K562 (cell line): ENCODE data around the gene ANO1. TPM values are rescaled to one million over a fixed set of nuclear protein-coding genes. Genes with fewer than 3 reads are reported as not detected.
A peak's percentile ranks its signal among the peaks of the same experiment; 100 is the strongest.

Source experiments
- EGR1 ChIP-seq: fragments of 450-650 bp; conservative IDR thresholded peaks from 2 replicates; pipeline ENCODE4 v1.6.1; 2017; ENCODE audit warnings: mild to moderate bottlenecking
- EHMT2 ChIP-seq: fragments of 450-650 bp; IDR thresholded peaks from 2 replicates; pipeline ENCODE4 v1.6.1; 2018; ENCODE audit warnings: antibody characterized with exemption
- ETV1 ChIP-seq: fragments of 450-650 bp; conservative IDR thresholded peaks from 2 replicates; pipeline ENCODE4 v1.6.1; 2016; ENCODE audit warnings: missing genetic modification characterization, control low read depth, low read depth, missing compliant biosample characterization
- FOXA1 ChIP-seq: fragments of 450-650 bp; IDR thresholded peaks from 2 replicates; pipeline ENCODE4 v1.6.1; 2016; ENCODE audit warnings: mild to moderate bottlenecking, borderline replicate concordance
- ILK ChIP-seq: fragments of 450-650 bp; IDR thresholded peaks from 2 replicates; pipeline ENCODE4 v1.6.1; 2016; ENCODE audit warnings: missing genetic modification characterization, low read depth, mild to moderate bottlenecking, missing compliant biosample characterization, moderate library complexity, borderline replicate concordance
- MCM5 ChIP-seq: fragments of 450-650 bp; IDR thresholded peaks from 2 replicates; pipeline ENCODE4 v1.6.1; 2016; ENCODE audit warnings: low read depth
- NFATC3 ChIP-seq: fragments of 450-650 bp; IDR thresholded peaks from 2 replicates; pipeline ENCODE4 v1.6.1; 2017; ENCODE audit warnings: mild to moderate bottlenecking
- RBFOX2 ChIP-seq: fragments of 200-400 bp; formaldehyde crosslinking; IDR thresholded peaks from 2 replicates; pipeline ENCODE4 v1.6.1; 2017; ENCODE audit warnings: low read depth, mild to moderate bottlenecking, low read length, moderate library complexity
- RFX5 ChIP-seq: IDR thresholded peaks from 2 replicates; pipeline ENCODE4 v1.6.1; 2011; ENCODE audit warnings: low read depth, mild to moderate bottlenecking, improper control_type of control experiment, low read length
- ZNF583 ChIP-seq: fragments of 250-450 bp; sonication (Bioruptor Pico); IDR thresholded peaks from 2 replicates; pipeline ENCODE4 v1.4.0; 2020
- ZNF589 ChIP-seq: fragments of 200-800 bp; sonication (Bioruptor generic); IDR thresholded peaks from 2 replicates; pipeline ENCODE4 v1.6.1; 2016; ENCODE audit warnings: low read depth, missing genetic modification characterization, missing compliant biosample characterization
- ZNF668 ChIP-seq: fragments of 250-450 bp; sonication (Bioruptor Pico); IDR thresholded peaks from 2 replicates; pipeline ENCODE4 v1.8.0; 2022; ENCODE audit warnings: mild to moderate bottlenecking, inconsistent platforms
- polyA plus RNA-seq, 8 experiments: library from polyadenylated mRNA; depleted of rRNA in 4 of 8; stranded (reverse) in 5 of 8; unstranded in 3 of 8; fragments of >200 nt; fragmentation: Nextera tagmentation in 2 of 8; fragmentation: Illumina TruSeq in 1 of 8; extraction: Ambion mirVana in 2 of 8; extraction: Trizol in 1 of 8; gene quantifications; 2 replicates each; pipeline versions ENCODE4 v1.2.1 to v1.2.3, GENCODE V29; 2011 to 2014; ENCODE audit warnings: inconsistent platforms in 1 of 8, missing spikeins in 1 of 8
- total RNA-seq, 7 experiments: library from RNA; depleted of rRNA in 6 of 7; stranded (reverse); fragments of >200 nt in 6 of 7; fragmentation: Illumina TruSeq in 2 of 7; extraction: Trizol in 2 of 7; gene quantifications; 2 replicates each; pipeline versions ENCODE4 v1.2.1 to v1.2.3, GENCODE V29; 2011 to 2021; ENCODE audit warnings: low replicate concordance in 1 of 7
- TF ChIP-seq, protein P1 (sequence below): fragments of 250-450 bp; sonication (Bioruptor Pico); IDR thresholded peaks from 2 replicates; pipeline ENCODE4 v1.8.0; 2021; ENCODE audit warnings: mild to moderate bottlenecking, moderate library complexity
- TF ChIP-seq, protein P2 (sequence below): fragments of 250-450 bp; sonication (Bioruptor Pico); IDR thresholded peaks from 2 replicates; pipeline ENCODE4 v1.4.0; 2020
- TF ChIP-seq, protein P3 (sequence below): fragments of 250-450 bp; sonication (Bioruptor Pico); IDR thresholded peaks from 2 replicates; pipeline ENCODE4 v1.5.0; 2021
- TF ChIP-seq, protein P4 (sequence below): sonication (generic); formaldehyde crosslinking; IDR thresholded peaks from 2 replicates; pipeline ENCODE4 v1.8.1; 2023; ENCODE audit warnings: mild to moderate bottlenecking, missing genetic modification reagents
- TF ChIP-seq, protein P5 (sequence below): sonication (generic); formaldehyde crosslinking; IDR thresholded peaks from 2 replicates; pipeline ENCODE4 v1.8.0; 2022; ENCODE audit warnings: mild to moderate bottlenecking, missing genetic modification reagents
- TF ChIP-seq, protein P6 (sequence below): sonication (generic); formaldehyde crosslinking; IDR thresholded peaks from 2 replicates; pipeline ENCODE4 v1.9.0; 2022; ENCODE audit warnings: mild to moderate bottlenecking, missing genetic modification reagents

ANO1 gene
- total and polyA plus RNA-seq, 9 of the 15 experiments (the other 6 are each of a cell fraction or from before 2014, with no cell fraction given), result not detected

DNA sequence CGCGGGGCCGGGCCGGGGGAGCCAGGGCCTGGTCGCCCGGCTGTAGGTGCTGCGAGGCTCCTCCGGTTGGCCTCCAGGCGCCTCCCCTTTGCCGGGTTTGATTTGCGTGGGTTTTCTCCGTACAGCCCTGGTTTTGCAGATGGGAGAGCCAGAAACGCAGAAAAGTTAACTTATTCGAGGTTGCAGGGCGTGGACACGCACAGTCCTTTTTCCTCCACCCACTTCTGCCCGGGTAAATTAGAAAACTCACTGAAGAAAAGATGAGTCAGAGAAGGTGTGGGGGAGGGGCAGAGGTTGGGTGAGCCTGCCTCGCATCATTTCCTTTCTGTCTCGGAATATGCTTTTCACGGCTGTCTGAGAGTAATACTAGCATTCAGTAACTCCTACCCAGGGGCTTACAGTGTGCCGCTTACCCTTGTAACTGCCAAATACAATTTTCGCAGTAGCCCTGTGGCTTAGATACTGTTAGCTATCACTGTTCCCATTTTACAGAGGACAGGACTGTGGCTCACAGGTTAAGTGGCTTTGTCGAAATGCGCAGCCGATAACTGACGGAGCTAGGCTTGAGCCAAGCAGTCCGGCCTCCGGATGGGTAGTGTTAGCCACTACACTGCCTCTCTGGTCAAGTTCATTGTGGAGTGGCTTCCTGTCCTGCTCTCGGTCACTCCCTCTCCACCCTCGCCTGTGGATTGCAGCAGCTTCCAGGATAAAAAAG is 125.8 kb downstream of the ANO1 start (continued):
- TF ChIP-seq, protein P1, sequence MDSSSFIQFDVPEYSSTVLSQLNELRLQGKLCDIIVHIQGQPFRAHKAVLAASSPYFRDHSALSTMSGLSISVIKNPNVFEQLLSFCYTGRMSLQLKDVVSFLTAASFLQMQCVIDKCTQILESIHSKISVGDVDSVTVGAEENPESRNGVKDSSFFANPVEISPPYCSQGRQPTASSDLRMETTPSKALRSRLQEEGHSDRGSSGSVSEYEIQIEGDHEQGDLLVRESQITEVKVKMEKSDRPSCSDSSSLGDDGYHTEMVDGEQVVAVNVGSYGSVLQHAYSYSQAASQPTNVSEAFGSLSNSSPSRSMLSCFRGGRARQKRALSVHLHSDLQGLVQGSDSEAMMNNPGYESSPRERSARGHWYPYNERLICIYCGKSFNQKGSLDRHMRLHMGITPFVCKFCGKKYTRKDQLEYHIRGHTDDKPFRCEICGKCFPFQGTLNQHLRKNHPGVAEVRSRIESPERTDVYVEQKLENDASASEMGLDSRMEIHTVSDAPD (CRISPR knock-in tag), result no peak
- no peak for TF ChIP-seq ZNF668
- TF ChIP-seq, protein P2, sequence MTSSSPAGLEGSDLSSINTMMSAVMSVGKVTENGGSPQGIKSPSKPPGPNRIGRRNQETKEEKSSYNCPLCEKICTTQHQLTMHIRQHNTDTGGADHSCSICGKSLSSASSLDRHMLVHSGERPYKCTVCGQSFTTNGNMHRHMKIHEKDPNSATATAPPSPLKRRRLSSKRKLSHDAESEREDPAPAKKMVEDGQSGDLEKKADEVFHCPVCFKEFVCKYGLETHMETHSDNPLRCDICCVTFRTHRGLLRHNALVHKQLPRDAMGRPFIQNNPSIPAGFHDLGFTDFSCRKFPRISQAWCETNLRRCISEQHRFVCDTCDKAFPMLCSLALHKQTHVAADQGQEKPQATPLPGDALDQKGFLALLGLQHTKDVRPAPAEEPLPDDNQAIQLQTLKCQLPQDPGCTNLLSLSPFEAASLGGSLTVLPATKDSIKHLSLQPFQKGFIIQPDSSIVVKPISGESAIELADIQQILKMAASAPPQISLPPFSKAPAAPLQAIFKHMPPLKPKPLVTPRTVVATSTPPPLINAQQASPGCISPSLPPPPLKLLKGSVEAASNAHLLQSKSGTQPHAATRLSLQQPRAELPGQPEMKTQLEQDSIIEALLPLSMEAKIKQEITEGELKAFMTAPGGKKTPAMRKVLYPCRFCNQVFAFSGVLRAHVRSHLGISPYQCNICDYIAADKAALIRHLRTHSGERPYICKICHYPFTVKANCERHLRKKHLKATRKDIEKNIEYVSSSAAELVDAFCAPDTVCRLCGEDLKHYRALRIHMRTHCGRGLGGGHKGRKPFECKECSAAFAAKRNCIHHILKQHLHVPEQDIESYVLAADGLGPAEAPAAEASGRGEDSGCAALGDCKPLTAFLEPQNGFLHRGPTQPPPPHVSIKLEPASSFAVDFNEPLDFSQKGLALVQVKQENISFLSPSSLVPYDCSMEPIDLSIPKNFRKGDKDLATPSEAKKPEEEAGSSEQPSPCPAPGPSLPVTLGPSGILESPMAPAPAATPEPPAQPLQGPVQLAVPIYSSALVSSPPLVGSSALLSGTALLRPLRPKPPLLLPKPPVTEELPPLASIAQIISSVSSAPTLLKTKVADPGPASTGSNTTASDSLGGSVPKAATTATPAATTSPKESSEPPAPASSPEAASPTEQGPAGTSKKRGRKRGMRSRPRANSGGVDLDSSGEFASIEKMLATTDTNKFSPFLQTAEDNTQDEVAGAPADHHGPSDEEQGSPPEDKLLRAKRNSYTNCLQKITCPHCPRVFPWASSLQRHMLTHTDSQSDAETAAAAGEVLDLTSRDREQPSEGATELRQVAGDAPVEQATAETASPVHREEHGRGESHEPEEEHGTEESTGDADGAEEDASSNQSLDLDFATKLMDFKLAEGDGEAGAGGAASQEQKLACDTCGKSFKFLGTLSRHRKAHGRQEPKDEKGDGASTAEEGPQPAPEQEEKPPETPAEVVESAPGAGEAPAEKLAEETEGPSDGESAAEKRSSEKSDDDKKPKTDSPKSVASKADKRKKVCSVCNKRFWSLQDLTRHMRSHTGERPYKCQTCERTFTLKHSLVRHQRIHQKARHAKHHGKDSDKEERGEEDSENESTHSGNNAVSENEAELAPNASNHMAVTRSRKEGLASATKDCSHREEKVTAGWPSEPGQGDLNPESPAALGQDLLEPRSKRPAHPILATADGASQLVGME, result no peak; the same call in 1 of the 2 replicates
- TF ChIP-seq NFATC3, result no peak
- TF ChIP-seq MCM5, result no peak
- TF ChIP-seq, protein P3, sequence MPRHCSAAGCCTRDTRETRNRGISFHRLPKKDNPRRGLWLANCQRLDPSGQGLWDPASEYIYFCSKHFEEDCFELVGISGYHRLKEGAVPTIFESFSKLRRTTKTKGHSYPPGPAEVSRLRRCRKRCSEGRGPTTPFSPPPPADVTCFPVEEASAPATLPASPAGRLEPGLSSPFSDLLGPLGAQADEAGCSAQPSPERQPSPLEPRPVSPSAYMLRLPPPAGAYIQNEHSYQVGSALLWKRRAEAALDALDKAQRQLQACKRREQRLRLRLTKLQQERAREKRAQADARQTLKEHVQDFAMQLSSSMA (CRISPR knock-in tag), result no peak
- TF ChIP-seq RFX5, result no peak
- peak; percentile 34; the same call in 1 of the 2 replicates for TF ChIP-seq RBFOX2
- TF ChIP-seq EHMT2, result no peak
- TF ChIP-seq, protein P4, sequence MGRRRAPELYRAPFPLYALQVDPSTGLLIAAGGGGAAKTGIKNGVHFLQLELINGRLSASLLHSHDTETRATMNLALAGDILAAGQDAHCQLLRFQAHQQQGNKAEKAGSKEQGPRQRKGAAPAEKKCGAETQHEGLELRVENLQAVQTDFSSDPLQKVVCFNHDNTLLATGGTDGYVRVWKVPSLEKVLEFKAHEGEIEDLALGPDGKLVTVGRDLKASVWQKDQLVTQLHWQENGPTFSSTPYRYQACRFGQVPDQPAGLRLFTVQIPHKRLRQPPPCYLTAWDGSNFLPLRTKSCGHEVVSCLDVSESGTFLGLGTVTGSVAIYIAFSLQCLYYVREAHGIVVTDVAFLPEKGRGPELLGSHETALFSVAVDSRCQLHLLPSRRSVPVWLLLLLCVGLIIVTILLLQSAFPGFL (CRISPR knock-in tag), result no peak
- TF ChIP-seq ILK (tag), result no peak
- TF ChIP-seq ZNF583 (CRISPR knock-in tag), result no peak
- TF ChIP-seq ZNF589 (CRISPR knock-in tag), result no peak
- TF ChIP-seq ETV1, result peak; percentile 50; the same call in 1 of the 2 replicates
- TF ChIP-seq, protein P5, sequence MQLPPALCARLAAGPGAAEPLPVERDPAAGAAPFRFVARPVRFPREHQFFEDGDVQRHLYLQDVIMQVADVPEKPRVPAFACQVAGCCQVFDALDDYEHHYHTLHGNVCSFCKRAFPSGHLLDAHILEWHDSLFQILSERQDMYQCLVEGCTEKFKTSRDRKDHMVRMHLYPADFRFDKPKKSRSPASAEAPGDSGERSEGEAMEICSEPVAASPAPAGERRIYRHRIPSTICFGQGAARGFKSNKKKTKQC (CRISPR knock-in tag), result no peak
- no peak for TF ChIP-seq FOXA1
- TF ChIP-seq, protein P6, sequence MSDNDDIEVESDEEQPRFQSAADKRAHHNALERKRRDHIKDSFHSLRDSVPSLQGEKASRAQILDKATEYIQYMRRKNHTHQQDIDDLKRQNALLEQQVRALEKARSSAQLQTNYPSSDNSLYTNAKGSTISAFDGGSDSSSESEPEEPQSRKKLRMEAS (CRISPR knock-in tag), result no peak
- peak; percentile 82 for TF ChIP-seq EGR1
